Rectal smooth muscle tissue (tissue), 1 donor: ENCODE measurements around the gene KRTAP10-8.
"Not testable (repeated sequence)": the region's sequence is repeated elsewhere in the genome, so short reads cannot be mapped to it uniquely, and the experiment has no call there.

Experiments
- H3K27ac ChIP-seq: one replicate; pipeline ENCODE4 v1.7.0; 2013; ENCODE audit warnings: low read depth, low read length, inconsistent platforms
- H3K27me3 ChIP-seq: one replicate; pipeline ENCODE4 v1.7.0; 2013; ENCODE audit warnings: low read length; ENCODE audit not compliant: control insufficient read depth, insufficient read depth
- H3K36me3 ChIP-seq: one replicate; pipeline ENCODE4 v1.7.0; 2013; ENCODE audit warnings: low read length; ENCODE audit not compliant: control insufficient read depth, insufficient read depth
- H3K4me1 ChIP-seq: one replicate; pipeline ENCODE4 v1.7.0; 2013; ENCODE audit warnings: low read length; ENCODE audit not compliant: control insufficient read depth, insufficient read depth
- H3K4me3 ChIP-seq: one replicate; pipeline ENCODE4 v1.7.0; 2013; ENCODE audit warnings: low read length
- H3K9ac ChIP-seq: one replicate; pipeline ENCODE4 v1.7.0; 2013; ENCODE audit warnings: low read length

The KRTAP10-8 gene

DNA sequence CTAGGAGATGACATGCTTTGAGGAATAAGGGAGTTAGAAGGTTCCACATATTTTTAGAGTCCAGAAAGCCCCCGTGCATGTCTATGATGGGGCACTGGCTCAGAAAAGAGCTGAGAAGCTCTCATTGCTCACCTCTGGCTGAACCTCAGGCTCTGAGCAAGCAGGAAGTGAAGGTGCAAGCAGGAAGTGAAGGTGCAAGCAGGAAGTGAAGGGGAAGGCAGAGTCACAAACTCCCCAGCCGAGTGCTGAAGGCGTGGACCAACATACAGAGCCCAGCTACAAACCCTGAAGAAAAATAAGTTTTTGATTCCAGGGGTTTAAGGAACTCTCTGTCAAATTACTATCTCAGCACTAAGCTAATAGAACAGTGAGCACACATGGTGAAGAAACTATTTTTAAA is 7.0 kb downstream of the KRTAP10-8 start:
- no peaks in the 10 kb centered on the region for H3K4me1 ChIP-seq
- H3K9ac ChIP-seq, result no peak overlapping the region
- H3K4me3 ChIP-seq, result no peak overlapping the region
- H3K36me3 ChIP-seq, result no peaks in the 10 kb centered on the region
- no peak overlapping the region for H3K27ac ChIP-seq
- no peaks in the 10 kb centered on the region for H3K27me3 ChIP-seq

- H3K36me3 ChIP-seq, result no peaks in the 10 kb centered on the region
- H3K27me3 ChIP-seq, result no peaks in the 10 kb centered on the region
- no peak overlapping the region for H3K27ac ChIP-seq
- H3K4me3 ChIP-seq, result no peak overlapping the region
- H3K4me1 ChIP-seq, result no peaks in the 10 kb centered on the region
- H3K9ac ChIP-seq, result no peak overlapping the region
Measured at GRCh38 chr21:44619886-44620285, 8.0 kb downstream of the KRTAP10-8 start.

- Histone ChIP-seq H3K27ac (no peak overlapping the region), H3K4me1 (no peaks in the 10 kb centered on the region), H3K4me3 (no peak overlapping the region), H3K9ac (no peak overlapping the region), H3K27me3 (no peaks in the 10 kb centered on the region), H3K36me3 (no peaks in the 10 kb centered on the region)
Measured at GRCh38 chr21:44623575-44623974, 11.7 kb downstream of the KRTAP10-8 start.

DNA sequence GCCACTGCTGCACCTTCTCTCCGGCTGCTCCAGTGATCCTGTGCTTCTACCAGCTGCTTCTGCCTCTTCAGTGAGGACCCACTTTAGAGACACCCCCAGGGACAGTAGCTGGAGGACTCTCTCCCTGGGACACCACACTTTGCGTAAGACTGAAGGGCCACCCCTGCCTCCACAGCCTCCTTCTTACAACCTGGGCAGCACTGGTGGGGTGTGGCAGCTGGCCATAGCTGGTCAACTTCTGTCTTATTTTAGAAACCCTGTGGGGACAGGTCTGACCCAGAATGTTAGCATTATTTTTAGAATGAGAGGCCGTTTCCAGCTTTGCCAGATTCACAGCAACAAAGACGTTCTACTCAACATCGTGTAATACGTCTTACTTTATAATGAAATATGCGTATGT is 13.9 kb downstream of the KRTAP10-8 start:
- no peaks in the 10 kb centered on the region for H3K4me1 ChIP-seq
- H3K36me3 ChIP-seq, result no peaks in the 10 kb centered on the region
- H3K4me3 ChIP-seq, result no peak overlapping the region
- no peak overlapping the region for H3K9ac ChIP-seq
- H3K27me3 ChIP-seq, result no peaks in the 10 kb centered on the region
- H3K27ac ChIP-seq, result no peak overlapping the region

DNA sequence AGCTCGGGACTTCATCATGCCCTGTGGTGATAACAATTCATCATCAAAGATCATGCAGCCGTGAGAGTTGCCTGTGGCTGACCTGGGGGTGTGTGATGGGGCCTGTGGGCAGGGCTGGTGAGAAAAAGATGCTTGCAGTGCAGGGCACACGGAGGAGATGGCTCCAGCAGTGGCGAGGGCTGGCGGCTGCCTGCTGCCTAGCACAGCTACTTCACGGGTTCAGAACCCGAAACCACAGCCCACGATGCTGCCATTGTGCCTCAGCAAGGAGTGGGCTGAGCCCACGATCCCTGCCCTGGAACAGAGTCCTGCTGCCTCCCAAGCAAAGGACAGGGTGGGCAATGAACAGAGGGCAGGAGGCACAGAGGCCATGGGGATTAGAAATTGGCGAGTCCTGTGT is 14.4 kb downstream of the KRTAP10-8 start:
- no peak overlapping the region for H3K27ac ChIP-seq
- no peaks in the 10 kb centered on the region for H3K36me3 ChIP-seq
- H3K4me1 ChIP-seq, result no peaks in the 10 kb centered on the region
- H3K9ac ChIP-seq, result no peak overlapping the region
- H3K4me3 ChIP-seq, result no peak overlapping the region
- H3K27me3 ChIP-seq, result no peaks in the 10 kb centered on the region

- no peaks in the 10 kb centered on the region for H3K27me3 ChIP-seq
- H3K27ac ChIP-seq, result no peak within 1 kb of the TSS
- H3K4me1 ChIP-seq, result no peaks in the 10 kb centered on the region
- no peak within 1 kb of the TSS for H3K9ac ChIP-seq
- no peak within 1 kb of the TSS for H3K4me3 ChIP-seq
- H3K36me3 ChIP-seq, result no peaks in the 10 kb centered on the region
Measured at GRCh38 chr21:44626673-44627143, 14.8 kb downstream of the KRTAP10-8 start, which contains the start of gene KRTAP10-9. TSS of gene KRTAP10-9 (plus strand) at chr21:44627093. CDS start at chr21:44627172, 79 bp downstream.

DNA sequence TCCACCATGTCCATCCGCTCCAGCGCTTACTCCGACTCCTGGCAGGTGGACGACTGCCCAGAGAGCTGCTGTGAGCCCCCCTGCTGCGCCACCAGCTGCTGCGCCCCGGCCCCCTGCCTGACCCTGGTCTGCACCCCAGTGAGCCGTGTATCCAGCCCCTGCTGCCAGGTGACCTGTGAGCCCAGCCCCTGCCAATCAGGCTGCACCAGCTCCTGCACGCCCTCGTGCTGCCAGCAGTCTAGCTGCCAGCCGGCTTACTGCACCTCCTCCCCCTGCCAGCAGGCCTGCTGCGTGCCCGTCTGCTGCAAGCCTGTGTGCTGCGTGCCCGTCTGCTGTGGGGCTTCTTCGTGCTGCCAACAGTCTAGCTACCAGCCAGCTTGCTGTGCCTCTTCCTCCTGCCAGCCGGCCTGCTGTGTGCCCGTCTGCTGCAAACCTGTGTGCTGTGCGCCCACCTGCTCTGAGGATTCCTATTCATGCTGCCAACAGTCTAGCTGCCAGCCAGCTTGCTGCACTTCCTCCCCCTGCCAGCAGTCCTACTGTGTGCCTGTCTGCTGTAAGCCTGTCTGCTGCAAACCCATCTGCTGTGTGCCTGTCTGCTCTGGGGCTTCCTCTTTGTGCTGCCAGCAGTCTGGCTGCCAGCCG is 15.4 kb downstream of the KRTAP10-8 start:
- not testable (repeated sequence) for H3K27ac ChIP-seq, H3K27me3 ChIP-seq, H3K36me3 ChIP-seq, H3K4me1 ChIP-seq, H3K9ac ChIP-seq, H3K4me3 ChIP-seq

DNA sequence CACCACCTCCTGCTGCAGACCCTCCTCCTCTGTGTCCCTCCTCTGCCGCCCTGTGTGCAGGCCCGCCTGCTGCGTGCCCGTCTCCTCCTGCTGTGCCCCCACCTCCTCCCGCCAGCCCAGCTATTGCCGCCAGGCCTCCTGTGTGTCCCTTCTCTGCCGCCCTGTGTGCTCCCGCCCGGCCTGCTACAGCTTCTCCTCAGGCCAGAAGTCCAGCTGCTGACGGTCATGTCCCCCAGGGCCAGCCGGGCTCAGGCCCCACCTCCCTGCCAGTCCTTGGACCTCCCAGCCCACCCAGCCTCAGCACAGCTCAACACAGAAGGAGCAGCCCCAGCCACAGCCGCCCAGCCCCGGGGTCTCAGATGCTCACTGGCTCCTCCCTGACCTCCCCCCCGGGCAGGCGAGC is 16.0 kb downstream of the KRTAP10-8 start:
- not testable (repeated sequence) for H3K36me3 ChIP-seq, H3K4me1 ChIP-seq, H3K4me3 ChIP-seq, H3K9ac ChIP-seq, H3K27ac ChIP-seq, H3K27me3 ChIP-seq

- H3K4me3 ChIP-seq, result no peak overlapping the region
- H3K27ac ChIP-seq, result no peak overlapping the region
- H3K36me3 ChIP-seq, result no peaks in the 10 kb centered on the region
- H3K4me1 ChIP-seq, result no peaks in the 10 kb centered on the region
- no peaks in the 10 kb centered on the region for H3K27me3 ChIP-seq
- H3K9ac ChIP-seq, result no peak overlapping the region
Measured at GRCh38 chr21:44628707-44629391, 17.0 kb downstream of the KRTAP10-8 start.

GRCh38 chr21:44630440-44630839 is 18.6 kb downstream of the KRTAP10-8 start:
- Histone ChIP-seq H3K9ac (no peak overlapping the region), H3K36me3 (no peaks in the 10 kb centered on the region), H3K4me1 (no peaks in the 10 kb centered on the region), H3K27ac (no peak overlapping the region), H3K27me3 (no peaks in the 10 kb centered on the region), H3K4me3 (no peak overlapping the region)

GRCh38 chr21:44632067-44632466 is 20.2 kb downstream of the KRTAP10-8 start:
- Histone ChIP-seq H3K4me3 (no peak overlapping the region), H3K36me3 (no peaks in the 10 kb centered on the region), H3K4me1 (no peaks in the 10 kb centered on the region)

GRCh38 chr21:44636209-44637017 is 24.5 kb downstream of the KRTAP10-8 start:
- no peak overlapping the region for H3K9ac ChIP-seq
- no peaks in the 10 kb centered on the region for H3K4me1 ChIP-seq
- no peaks in the 10 kb centered on the region for H3K27me3 ChIP-seq
- H3K27ac ChIP-seq, result no peak overlapping the region
- H3K4me3 ChIP-seq, result no peak overlapping the region
- H3K36me3 ChIP-seq, result no peaks in the 10 kb centered on the region

More at GRCh38 chr21:44632067-44632466, 20.2 kb downstream of the KRTAP10-8 start:
- no peak overlapping the region for H3K9ac ChIP-seq
- H3K27me3 ChIP-seq, result no peaks in the 10 kb centered on the region
- no peak overlapping the region for H3K27ac ChIP-seq
